Right renal pelvis (tissue), 4 donors: ENCODE measurements around the gene FADS6. TPM values are rescaled to one million over a fixed set of nuclear protein-coding genes. Genes with fewer than 3 reads are reported as not detected.
"Not testable (repeated sequence)": the region's sequence is repeated elsewhere in the genome, so short reads cannot be mapped to it uniquely, and the experiment has no call there.

Experiments
- DNase-seq, 4 donors: peaks; one replicate each; pipeline ENCODE4 v3.0.0-alpha.2; 2013; ENCODE audit warnings: low read depth in 4 of 4, low spot score in 3 of 4, missing footprints in 1 of 4
- polyA plus RNA-seq, 4 donors: library from polyadenylated mRNA; unstranded; fragments of 120-200 nt; gene quantifications; one replicate each; pipeline ENCODE4 v1.2.1, GENCODE V29; 2013; ENCODE audit not compliant: insufficient read length in 4 of 4

Gene FADS6
- polyA plus RNA-seq, 4 donors, result 0.26 to 0.67 (median 0.45) TPM

GRCh38 chr17:74921026-74921681, 27.7 kb upstream of the FADS6 start:
- DNase-seq, result no peak

DNA sequence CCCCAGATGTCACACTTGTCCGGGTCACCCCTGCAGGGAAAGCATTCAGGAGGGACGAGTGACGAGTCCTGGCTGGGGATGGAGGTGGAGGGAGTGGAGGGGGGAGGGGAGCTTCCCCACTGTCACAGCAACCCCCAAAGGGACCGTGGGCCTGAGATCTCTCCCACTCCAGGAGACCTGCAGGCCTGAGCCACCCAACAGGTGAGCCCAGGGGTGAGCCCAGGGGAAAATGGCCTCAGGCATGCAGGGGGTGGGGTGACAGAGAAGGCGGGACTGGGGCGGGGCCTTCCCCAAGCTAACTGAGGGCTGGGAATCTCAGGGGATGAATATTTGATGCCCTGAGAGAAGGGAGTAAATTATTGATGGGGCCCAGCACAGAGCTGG, 27.2 kb upstream of the FADS6 start:
- no peak for DNase-seq

DNA sequence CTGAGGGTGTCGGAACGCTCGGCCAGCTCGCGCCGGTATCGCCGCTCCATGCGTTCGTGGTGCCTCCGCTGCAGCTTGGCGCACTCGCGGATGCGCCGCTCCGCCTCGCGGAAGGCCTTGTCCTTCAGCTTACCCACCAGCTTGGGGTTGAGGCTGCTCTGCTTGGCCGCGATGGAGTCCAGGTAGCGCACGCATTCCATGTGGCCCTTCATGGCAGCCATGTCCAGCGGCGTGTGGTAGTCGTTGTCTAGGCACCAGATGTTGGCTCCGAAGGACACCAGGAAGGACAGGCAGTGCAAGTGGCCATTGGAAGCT, 26.8 kb upstream of the FADS6 start:
- no peak for DNase-seq

GRCh38 chr17:74919440-74920305, 26.2 kb upstream of the FADS6 start:
- DNase-seq, result no peak

- no peak for DNase-seq
Observed at GRCh38 chr17:74918906-74919305, 25.5 kb upstream of the FADS6 start.

DNA sequence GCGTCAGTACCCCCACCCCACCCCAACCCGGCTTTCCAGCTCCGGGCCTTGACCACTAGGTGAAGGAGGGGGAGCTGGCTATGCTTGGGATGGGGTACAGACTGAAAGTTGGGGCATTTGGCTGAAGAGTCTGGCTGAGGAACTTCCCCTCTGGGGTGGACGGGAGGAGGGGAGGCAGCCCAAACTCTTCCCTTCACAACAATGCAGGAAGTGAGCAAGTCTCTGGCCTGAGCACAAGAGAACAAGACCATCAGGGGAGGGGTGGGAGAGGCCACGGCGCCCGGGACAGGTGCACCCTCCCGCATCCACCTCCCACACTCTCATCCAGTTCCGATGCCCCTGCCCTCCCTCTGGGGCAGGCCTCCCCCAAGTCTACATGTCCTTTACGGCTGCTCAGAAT, 24.0 kb upstream of the FADS6 start:
- DNase-seq, result no peak

GRCh38 chr17:74916851-74917199, 23.4 kb upstream of the FADS6 start:
- no peak for DNase-seq

DNA sequence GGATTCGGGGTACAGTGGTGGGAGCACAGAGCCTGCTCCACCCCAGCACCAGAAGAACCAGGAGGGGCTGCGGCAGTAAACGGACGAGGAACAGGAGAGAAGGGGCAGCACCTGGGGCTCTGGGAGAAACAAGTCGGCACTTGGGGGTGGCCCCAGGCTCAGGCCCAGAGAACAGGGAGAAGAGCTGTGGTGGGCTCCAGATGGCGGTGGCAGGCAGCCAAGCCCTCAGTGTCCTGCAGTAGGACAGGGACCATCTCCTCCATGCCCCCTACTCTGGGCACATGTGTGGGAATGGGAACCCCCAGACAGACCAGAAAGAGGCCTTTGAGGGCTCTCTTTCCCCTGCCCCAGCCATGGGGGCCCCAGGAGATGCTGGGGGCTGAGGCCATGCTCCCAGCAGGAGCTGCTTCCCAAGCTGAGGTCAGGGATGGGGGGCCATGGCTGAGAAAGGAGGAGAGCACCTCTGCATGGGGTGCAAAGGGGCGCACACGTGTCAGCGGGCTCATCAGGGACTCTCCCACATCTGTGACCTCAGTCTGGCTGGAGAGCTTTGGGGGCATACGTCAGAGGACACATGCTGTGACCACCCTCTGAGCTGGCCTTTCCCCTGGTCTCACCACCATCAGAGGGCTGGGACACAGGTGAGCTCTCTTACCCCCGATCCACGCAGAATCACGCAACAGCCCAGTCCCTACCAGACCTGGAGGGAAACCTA, 22.9 kb upstream of the FADS6 start:
- DNase-seq, result no peak

- not testable (repeated sequence) for DNase-seq
Observed at GRCh38 chr17:74911423-74911822, 18.0 kb upstream of the FADS6 start.

GRCh38 chr17:74909097-74909496, 15.7 kb upstream of the FADS6 start:
- DNase-seq, result not testable (repeated sequence)

DNA sequence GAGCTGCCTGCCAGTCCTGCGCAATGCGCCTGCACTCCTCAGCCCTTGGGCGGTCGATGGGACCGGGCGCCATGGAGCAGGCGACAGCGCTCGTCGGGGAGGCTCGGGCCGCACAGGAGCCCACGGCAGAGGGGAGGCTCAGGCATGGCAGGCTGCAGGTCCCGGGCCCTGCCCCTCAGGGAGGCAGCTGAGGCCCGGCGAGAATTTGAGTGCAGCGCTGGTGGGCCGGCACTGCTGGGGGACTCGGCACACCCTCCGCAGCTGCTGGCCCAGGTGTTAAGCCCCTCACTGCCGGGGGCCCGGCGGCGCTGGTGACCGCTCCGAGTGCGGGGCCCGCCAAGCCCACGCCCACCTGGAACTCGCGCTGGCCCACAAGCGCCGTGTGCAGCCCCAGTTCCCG, 13.6 kb upstream of the FADS6 start:
- DNase-seq, result no peak

DNA sequence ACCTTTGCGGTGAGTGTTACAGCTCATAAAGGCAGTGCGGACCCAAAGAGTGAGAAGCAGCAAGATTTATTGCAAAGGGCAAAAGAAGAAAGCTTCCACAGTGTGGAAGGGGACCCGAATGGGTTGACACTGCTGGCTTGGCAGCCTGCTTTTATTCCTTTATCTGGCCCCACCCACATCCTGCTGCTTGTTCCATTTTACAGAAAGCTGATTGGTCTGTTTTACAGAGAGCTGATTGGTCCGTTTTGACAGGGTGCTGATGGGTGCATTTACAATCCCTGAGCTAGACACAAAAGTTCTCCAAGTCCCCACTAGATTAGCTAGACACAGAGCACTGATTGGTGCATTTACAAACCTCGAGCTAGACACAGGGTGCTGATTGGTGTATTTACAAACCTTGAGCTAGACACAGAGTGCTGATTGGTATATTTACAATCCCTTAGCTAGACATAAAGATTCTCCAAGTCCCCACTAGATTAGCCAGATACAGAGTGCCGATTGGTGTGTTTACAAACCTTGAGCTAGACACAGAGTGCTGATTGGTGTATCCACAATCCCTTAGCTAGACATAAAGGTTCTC, 12.9 kb upstream of the FADS6 start:
- DNase-seq, result not testable (repeated sequence)

GRCh38 chr17:74904687-74905409, 11.4 kb upstream of the FADS6 start:
- DNase-seq, result no peak

GRCh38 chr17:74903671-74904070, 10.2 kb upstream of the FADS6 start:
- no peak for DNase-seq

GRCh38 chr17:74903034-74903433, 9.6 kb upstream of the FADS6 start:
- no peak for DNase-seq

- DNase-seq, result no peak
Observed at GRCh38 chr17:74901353-74902135, 8.1 kb upstream of the FADS6 start.

DNA sequence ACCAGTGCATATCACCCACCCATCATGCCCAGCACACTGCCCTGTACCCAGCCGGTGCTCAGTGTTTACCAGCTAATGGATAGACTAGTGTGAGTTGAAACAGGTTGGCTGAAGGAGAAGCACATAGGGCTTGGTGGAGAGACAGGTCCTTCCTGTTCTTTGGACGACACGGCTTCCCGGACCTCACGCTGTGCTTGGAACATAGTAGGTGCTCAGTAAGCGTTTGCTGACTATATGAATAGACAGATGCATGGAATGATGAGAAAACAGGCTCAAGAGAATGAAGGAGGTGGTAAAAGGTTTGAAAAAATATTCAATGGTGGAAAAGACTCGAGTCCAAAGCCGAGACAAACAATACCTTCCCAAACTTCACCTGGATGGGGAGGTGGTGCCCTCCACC, 6.8 kb upstream of the FADS6 start:
- DNase-seq, result no peak

DNA sequence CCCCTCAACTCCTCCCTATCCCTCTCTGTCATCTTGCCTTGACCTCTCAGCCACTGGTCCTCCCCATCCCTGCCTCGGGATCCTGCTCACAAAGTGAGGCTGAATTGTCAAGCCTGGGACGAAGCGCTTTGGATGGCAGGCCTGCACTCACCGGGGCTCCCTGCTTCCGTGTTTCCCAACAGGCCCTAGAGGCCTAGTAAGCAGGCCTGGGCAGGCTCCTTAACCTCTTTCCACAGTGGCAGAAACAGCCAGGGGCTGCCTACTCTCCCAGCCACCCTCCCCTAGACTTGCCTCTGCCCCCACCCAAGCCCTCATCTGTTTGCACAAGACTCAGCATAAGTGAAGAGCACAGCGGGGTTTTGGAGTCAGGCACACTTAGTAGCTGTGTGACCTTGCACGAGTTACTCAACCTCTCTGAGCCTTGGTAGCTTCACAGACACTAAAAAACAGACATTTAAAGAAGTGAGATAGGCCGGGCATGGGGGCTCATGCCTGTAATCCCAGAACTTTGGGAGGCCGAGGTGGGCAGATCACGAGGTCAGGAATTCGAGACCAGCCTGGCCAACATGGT, 5.0 kb upstream of the FADS6 start:
- no peak for DNase-seq

- DNase-seq, result no peak
Observed at GRCh38 chr17:74893936-74894671, 671 bp upstream of the FADS6 start.
